ENCODE data around the gene RFTN2.

The RFTN2 gene, protein sequence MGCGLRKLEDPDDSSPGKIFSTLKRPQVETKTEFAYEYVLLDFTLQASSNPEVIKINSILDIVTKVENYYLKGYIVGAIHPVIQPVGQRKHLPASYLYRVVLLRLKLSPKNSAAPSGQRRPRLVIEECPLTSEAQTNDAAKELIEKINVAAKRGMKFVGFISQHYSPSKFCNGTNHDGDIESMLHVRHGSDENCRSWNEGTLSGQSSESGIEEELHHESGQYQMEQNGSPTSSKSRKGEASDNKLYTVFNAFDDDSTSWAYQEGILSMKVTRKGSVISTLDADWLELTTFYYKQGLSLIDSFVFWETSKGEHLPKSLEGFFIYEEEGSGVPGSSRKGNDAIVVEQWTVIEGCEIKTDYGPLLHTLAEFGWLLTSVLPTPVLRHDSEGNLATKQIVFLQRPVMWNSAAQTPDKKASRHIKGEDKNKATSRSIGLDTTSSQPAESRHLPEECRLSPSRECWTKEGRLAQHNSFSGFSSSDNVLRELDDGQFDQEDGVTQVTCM

DNA sequence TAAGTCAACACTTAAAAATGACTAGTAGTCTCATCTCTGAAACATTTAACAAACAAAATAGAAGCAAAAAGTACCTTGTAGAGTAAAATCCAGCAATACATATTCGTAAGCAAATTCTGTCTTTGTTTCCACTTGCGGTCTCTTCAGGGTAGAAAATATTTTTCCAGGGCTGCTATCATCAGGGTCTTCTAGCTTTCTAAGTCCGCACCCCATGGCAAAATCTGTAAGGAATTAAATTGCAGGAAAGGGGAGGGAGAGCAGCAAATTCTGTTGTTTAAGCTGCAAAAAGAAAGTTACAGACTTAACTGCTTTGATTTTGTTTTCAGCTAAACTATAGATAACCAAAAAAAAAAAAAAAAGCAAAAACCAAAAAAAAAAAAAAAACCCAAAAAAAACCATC, at the start of gene RFTN2:
RFTN2 (minus strand) TSS at position 342 of the 400 bp plus-strand sequence; CDS start at position 213, 129 bp downstream.
- Histone ChIP-seq H3K9ac (ENCODE audit: low read length) (no peak within 1 kb of the TSS), H3K27ac (ENCODE audit: low read length) (no peak within 1 kb of the TSS), H3K36me3 (replicated peaks; ENCODE audit: insufficient read depth, low read length) (no peaks in the 10 kb centered on the region), H3K27me3 (replicated peaks; ENCODE audit: insufficient read depth, low read length) (no peaks in the 10 kb centered on the region), H4K20me1 (ENCODE audit: insufficient read depth, low read length) (no peaks in the 10 kb centered on the region), H3K4me3 (ENCODE audit: low read length) (no peak within 1 kb of the TSS), H3K79me2 (ENCODE audit: low read length) (no peaks in the 10 kb centered on the region), H3K9me2 (replicated peaks; ENCODE audit: insufficient read depth, low read length) (no peaks in the 10 kb centered on the region), H2AFZ (ENCODE audit: low read length) (no peak within 1 kb of the TSS), H3F3A (ENCODE audit: insufficient read depth, low read length) (no peaks in the 10 kb centered on the region), H3K4me1 (ENCODE audit: low read length) (no peaks in the 10 kb centered on the region), H3K4me2 (ENCODE audit: low read depth, low read length) (no peak within 1 kb of the TSS), H3K9me3 (replicated peaks; ENCODE audit: insufficient read depth, low read length) (no peaks in the 10 kb centered on the region)
- TF ChIP-seq, protein P1, sequence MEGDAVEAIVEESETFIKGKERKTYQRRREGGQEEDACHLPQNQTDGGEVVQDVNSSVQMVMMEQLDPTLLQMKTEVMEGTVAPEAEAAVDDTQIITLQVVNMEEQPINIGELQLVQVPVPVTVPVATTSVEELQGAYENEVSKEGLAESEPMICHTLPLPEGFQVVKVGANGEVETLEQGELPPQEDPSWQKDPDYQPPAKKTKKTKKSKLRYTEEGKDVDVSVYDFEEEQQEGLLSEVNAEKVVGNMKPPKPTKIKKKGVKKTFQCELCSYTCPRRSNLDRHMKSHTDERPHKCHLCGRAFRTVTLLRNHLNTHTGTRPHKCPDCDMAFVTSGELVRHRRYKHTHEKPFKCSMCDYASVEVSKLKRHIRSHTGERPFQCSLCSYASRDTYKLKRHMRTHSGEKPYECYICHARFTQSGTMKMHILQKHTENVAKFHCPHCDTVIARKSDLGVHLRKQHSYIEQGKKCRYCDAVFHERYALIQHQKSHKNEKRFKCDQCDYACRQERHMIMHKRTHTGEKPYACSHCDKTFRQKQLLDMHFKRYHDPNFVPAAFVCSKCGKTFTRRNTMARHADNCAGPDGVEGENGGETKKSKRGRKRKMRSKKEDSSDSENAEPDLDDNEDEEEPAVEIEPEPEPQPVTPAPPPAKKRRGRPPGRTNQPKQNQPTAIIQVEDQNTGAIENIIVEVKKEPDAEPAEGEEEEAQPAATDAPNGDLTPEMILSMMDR (IDR thresholded peaks at IDR 0.05; ENCODE audit: low read length) = no peak
- TF ChIP-seq EZH2 (optimal IDR thresholded peaks at IDR 0.05; ENCODE audit: low read depth, low read length) (no peak), EZH2phosphoT487 (IDR thresholded peaks at IDR 0.05; ENCODE audit: low read length) (no peak)
- no peak for DNase-seq

DNA sequence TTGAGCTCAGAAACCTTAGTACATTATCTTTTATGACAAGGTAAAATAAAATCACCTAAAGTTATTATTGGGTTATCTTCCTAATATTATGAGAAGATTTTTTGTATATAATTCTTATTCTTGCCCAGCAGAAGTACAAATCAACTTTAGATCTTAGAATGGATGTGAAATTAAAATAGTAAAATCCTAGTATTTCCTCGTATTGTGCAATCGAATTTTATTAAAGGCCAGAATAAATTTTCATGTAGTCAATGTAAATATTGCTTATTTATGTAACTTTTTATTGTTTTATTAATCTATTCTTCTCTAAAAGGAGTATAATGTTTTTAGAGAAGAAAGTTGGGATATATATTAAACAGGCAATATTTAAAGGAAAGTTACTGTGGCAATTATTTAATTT, 42.5 kb upstream of the RFTN2 start:
- Histone ChIP-seq H2AFZ (ENCODE audit: low read length) (no peak overlapping the region), H3K9me3 (replicated peaks; ENCODE audit: insufficient read depth, low read length) (no peaks in the 10 kb centered on the region), H3K9me2 (replicated peaks; ENCODE audit: insufficient read depth, low read length) (no peaks in the 10 kb centered on the region), H3K4me2 (ENCODE audit: low read depth, low read length) (no peak overlapping the region), H3K9ac (ENCODE audit: low read length) (no peak overlapping the region), H3F3A (ENCODE audit: insufficient read depth, low read length) (no peaks in the 10 kb centered on the region), H3K4me3 (ENCODE audit: low read length) (no peak overlapping the region), H3K27ac (ENCODE audit: low read length) (no peak overlapping the region), H4K20me1 (ENCODE audit: insufficient read depth, low read length) (no peaks in the 10 kb centered on the region), H3K4me1 (ENCODE audit: low read length) (no peaks in the 10 kb centered on the region), H3K36me3 (replicated peaks; ENCODE audit: insufficient read depth, low read length) (peaks cover 3% of the 10 kb centered on the region; the same call in 1 of the 2 replicates), H3K27me3 (replicated peaks; ENCODE audit: insufficient read depth, low read length) (no peaks in the 10 kb centered on the region), H3K79me2 (ENCODE audit: low read length) (peaks cover 11% of the 10 kb centered on the region)
- TF ChIP-seq EZH2 (optimal IDR thresholded peaks at IDR 0.05; ENCODE audit: low read depth, low read length) (no peak), EZH2phosphoT487 (IDR thresholded peaks at IDR 0.05; ENCODE audit: low read length) (no peak)
- TF ChIP-seq, protein P1 (IDR thresholded peaks at IDR 0.05; ENCODE audit: low read length) = no peak
- no peak for DNase-seq

DNA sequence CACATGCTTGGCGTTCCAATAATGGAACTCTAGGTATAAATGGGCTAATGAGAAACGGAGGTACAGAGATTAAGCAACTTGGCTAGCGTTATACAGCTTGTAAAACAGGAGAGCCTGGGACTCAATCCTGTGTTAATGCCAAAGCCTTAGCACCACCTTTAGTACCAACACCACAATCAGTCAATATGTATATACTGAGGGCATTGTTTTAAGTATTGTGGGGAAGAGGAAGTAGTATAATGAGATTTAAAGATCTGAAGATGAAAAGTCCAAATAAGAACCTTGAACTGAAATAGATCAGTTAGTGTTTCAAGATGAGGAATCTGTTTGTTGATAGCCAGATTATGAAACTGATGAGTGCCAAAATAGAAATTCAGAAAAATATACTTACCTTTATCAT, 37.9 kb upstream of the RFTN2 start:
- Histone ChIP-seq H3K4me2 (ENCODE audit: low read depth, low read length) (no peak overlapping the region), H3K36me3 (replicated peaks; ENCODE audit: insufficient read depth, low read length) (peaks cover 7% of the 10 kb centered on the region; the same call in 1 of the 2 replicates), H3K79me2 (ENCODE audit: low read length) (peaks cover 48% of the 10 kb centered on the region), H3K27me3 (replicated peaks; ENCODE audit: insufficient read depth, low read length) (no peaks in the 10 kb centered on the region), H3K9ac (ENCODE audit: low read length) (no peak overlapping the region), H3F3A (ENCODE audit: insufficient read depth, low read length) (peaks cover 6% of the 10 kb centered on the region; the same call in 1 of the 2 replicates), H2AFZ (ENCODE audit: low read length) (no peak overlapping the region), H4K20me1 (ENCODE audit: insufficient read depth, low read length) (peaks cover 16% of the 10 kb centered on the region; the same call in 1 of the 2 replicates), H3K27ac (ENCODE audit: low read length) (no peak overlapping the region), H3K9me2 (replicated peaks; ENCODE audit: insufficient read depth, low read length) (no peaks in the 10 kb centered on the region), H3K4me1 (ENCODE audit: low read length) (peaks cover 16% of the 10 kb centered on the region), H3K4me3 (ENCODE audit: low read length) (no peak overlapping the region), H3K9me3 (replicated peaks; ENCODE audit: insufficient read depth, low read length) (no peaks in the 10 kb centered on the region)
- no peak for DNase-seq
- TF ChIP-seq EZH2phosphoT487 (IDR thresholded peaks at IDR 0.05; ENCODE audit: low read length) (no peak), EZH2 (optimal IDR thresholded peaks at IDR 0.05; ENCODE audit: low read depth, low read length) (no peak)
- TF ChIP-seq, protein P1 (IDR thresholded peaks at IDR 0.05; ENCODE audit: low read length) = no peak
